Measurements from ENCODE around the gene CCDC85C.

Gene CCDC85C

DNA sequence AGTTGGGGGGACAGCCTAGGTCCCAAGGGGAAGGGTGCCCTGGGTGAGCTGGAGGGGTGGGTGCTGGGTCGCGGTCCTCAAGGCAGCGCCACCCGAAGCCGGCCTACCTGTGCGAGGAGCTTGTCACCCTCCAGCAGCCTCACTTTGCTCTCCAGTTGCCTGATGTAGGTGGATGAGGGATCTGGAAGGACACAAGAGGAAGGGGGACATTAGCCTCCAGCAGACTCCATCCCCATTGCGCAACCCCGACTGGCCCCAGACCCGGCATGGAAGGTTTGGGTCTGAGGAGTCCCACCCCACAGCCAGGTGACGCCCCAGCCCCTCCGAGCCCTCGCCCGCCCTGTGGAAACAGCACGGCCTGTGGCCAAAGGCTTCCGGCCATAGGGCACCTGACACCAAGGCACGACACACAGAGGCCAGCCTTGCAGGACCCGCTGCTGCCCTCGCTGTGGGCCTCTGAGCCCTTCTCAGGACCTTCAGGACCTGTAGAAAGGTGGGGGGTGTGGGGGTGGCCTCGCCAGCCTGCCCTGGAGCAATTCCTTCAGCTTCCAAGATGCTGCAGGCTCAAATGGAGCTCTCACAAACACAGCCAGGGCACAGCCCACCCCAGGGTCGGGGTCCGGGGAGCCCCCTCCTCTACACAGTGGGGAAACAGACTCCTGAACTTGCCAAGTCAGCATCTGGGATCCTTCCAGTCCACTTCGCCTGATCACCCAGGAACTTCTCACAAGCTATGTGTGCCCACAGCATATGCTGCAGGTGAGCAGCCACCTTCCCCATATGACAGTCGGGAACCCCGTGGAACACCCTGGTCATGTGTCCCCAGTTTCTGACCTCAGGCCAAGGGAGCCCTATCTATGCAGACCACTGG is 67.9 kb downstream of the CCDC85C start:
- DNase-seq: no peak

DNA sequence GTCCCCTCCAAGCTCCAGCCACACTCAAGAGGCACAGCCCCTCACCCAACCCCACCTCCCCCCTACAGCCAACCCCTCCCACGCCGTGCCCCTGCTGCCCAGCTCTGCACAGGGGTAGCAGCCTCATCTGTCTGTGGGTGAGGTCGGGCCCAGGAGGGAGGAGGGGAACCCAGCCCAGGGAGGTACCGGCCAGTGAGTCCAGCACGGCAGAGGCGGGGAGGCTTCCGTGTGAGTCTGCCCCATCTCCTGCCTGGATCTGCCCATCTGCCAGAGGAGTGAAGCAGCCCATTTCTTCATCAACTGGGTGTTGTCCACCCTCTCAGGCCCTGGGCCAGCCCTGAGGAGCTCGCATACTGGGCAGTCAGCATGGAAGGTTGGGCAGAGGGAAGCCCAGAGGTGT is 68.6 kb downstream of the CCDC85C start:
- DNase-seq: no peak

DNA sequence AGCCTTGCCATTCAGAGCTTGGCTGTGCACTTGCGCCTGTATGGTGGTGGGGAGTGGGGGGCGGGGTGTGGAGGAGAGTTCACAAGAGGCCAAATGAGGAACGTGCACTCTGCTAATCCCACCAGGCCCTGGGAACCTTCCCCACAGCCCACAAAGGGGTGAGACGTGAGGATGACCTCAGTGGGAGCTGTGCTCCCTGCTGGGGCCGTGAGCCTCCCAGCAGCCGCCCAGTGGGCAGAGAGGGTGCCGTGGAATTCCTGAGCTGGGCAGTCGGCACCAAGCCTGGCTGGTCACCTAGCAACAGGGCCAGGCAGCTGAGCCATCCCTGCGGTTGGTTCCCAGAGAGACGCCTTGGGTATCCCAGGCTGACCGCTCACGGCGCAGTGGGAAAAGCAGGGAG is 69.1 kb downstream of the CCDC85C start:
- no peak for DNase-seq

DNA sequence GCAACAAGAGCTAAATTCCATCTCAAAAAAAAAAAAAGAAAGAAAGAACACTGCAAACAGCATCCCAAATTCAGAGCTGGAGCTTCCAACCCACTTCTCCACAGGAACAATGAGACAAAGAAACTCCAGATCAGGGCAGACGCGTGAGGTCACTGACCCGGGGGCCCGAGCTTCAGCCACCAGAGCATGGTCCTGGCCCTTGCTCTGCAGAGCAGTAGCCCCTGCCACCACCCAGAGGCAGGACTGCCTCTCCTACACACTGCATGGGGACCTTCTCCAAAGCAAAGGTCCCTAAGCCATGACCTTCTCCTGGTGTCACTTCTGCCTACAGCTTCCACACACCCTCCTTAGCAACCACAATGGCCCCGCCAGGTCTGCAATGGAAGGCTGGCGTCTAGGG is 69.7 kb downstream of the CCDC85C start:
- no peak for DNase-seq

DNA sequence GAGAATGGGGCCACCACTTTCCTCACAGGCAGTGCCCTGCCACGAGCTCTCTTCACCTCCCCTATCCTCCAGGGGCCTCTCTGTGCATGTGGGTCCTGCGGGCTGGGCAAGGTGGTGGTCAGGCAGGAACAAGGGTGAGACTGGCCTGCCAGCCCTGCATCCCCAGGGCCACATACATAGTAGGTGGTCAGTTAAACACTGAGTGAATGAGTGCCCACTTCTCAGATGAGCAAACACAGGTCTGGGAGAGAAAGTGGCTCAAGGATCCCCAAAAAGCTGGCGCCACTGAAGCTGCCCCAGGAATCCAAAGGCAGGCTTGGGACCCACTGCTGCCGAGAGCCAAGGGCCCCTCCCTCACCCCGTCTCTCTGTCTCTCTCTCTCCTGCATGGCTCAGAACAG is 71.7 kb downstream of the CCDC85C start:
- DNase-seq: no peak

DNA sequence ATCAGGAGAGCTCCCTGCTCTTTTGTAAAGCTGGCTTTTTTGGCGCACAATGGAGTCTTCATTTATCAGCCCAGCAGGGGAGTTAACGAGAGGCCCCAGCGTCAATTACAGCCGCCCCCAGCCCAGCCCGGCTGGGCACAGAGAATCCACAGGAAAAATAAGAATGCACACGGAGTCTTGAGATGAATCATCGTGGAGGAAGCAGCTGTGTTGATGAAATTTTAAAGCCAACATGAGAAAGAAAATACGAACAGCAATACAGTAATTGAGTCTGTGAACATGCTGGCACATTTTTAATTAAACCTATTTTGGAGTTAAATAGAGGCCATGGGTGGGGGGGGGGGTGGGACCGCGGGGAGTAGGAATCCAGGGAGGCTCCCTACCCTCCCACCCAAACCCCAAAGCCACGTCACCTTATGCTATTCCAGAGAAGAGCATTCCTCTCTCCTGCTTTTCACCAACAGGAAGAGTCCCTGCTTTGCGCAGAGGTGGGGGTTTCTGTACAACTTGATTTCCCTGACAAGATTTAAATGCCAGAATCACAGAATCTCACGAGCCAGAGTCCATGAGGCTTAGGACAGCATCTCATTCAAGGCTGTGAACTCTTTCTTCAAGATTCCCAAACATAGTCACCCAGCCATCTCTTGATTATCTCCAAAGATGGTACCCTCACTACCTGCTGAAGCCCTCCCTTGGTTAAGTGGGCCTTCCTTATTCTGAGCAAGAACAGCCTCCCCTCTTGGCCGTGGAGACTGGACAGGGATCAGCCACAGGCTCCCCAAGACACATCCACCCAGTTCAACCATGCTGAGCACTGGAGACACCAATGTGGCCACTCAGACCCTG is 72.5 kb downstream of the CCDC85C start:
- DNase-seq: no peak

DNA sequence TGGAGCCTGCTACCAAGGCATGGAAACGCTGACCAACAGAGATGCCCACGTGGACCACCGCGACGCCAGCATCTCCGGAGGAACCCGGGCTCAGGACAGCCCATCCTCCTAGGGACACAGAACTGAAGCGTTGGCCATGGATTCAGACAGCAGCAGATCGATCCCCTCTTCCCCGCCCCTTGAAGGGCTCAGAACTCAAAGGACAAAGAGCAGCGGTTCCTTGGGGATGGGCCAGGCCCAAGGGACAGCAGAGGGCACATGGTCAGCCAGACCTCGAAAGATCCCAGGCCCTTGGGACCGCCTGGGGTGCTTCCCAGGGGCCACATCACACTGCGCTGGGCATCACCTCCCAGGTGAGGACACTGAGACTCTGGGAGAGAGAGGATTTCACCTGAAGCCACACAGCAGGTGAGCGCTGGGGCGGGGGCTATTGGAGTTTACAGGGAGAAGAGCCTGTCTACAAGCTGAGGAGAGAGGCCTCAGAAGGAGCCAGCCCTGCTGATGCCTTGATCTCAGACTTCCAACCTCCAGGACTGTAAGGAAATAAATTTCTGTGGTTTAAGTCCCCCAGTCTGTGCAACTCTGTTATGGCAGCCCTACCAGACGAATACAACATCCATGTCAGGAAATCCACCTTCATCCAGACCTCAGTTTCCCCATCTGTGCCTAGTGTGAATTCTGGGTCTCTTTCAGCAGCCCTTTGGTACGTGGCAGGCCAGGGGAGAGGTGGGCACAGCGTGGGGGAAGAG is 73.4 kb downstream of the CCDC85C start:
- DNase-seq: no peak

DNA sequence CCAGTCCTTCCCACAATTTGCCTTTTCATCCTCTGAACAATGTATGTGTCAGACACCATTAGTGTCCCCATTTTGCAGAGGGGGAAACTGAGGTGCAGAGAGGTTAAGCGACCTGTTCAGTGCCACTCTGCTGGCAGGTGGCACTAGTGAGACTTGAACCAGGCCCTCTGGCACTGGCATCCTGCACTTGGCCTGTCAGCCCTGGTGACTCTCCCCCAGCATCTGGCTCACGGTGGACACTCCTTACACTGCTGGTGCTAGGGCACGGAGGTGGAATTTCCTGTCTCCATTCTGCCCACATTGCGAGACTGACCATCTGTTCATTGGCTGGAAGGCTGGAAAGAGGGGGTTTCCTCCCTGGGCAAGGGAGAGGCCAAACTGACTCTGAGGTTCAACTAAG is 74.1 kb downstream of the CCDC85C start:
- DNase-seq: no peak

DNA sequence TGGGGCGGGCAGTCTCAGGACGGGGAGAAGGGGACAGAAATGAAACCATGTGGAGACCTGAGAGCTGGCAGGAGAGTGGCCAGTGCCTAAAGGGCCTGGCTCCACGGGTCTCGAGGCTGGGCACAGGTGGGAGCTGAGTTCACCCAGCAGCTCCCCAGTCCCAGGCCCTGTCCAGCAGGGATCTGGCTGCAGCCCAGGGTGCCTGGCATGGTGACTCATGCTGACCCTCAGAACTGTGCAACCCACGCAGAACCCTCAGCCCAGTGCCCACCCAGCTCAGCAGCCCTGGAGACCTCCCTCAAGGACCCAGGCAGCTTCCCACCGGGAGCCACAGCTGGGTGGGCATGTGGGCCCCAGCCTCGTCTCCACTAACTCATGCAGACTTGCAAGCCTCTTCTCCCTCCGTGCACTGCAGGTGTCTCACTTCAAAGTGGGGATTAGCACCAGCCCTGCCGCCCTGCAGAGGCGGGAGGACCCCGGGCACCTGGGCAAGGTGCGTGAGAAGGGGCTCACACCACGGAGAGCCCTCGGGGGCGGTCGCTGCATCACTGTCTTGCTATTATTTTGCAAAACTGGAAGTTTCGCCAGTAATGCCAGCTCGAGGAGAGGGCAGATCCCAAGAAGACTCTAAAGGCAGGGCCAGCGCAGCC is 76.5 kb downstream of the CCDC85C start:
- DNase-seq: no peak

DNA sequence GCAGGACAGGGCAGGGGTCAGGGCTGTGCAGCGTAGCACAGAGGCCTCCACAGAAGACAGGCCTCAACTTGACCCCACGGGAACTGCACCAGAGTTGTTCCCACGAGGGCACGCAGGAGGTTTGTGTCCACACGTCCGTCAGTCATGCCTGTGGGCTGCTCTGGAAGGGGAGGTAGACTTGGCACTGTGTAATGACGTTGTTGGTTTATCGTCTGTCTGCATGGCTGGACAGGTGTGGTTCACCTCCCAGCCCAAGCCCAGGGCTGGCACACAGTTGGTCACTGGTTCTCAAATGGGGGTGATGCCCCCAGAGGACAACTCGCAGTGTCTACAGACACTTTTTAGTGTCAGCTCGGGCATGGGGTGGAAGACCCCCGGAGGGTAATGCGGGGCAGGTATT is 77.0 kb downstream of the CCDC85C start:
- DNase-seq: no peak

DNA sequence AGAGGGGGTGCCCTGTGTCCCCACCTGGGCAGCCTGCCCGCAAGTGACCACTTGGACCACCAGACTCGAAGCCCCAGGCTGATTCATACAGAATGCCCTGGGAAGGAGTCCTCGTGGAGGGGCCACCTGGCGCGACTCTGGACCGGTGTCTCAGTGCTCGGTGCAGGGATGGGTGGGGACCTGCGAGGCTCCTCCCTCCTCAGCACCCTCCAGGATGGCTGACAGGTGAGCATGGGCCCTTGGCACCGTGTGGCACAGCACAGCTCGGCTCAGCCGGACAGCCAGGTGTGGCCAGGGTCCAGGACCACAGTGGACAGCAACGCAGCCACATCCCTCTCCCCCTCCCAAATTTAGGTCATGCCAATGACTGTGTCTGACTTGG is 78.3 kb downstream of the CCDC85C start:
- DNase-seq: no peak

DNA sequence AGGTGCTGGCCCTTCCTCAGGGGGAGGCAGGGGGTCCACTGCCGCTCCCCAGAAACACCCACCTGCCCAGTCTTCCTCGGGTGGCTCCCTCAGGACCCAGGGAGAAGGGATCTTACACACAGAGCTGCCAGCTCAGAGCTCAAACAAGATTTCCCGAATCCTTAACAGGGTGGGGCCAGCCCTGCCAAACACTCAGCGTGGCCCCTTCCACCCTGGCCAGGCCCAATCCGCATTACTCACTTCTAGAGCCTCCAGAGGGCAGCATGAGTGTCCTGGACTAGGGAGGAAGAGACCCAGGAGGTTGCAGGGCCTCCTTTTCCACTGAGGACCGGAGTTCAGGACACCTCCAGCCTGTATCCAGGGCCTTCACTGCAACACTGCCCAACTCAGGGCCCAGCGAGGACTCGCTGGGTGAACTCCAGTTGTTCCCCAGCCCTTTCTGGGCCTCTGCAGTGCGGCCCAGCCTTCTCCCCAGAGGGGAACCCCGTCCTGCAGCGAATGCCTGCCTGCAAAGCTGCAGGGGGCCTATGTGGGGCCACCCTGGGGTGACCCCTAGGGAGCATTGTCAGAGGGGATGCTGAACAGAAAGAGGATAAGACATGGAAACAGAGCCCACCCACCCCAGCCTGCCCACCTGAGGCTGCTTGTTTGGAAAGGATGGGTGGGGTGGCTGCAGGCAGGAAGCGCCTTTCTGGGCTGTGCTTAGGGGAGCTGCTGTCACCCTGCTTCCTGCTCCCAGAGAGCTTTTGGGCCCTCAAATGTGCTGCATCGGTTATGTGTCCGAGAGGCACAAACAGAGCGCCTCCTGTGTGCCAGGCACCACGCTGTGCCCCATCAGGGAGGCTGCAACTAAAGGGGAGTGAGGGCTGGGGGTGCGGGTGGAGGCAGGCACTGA is 79.0 kb downstream of the CCDC85C start:
- DNase-seq: peak; percentile 14

DNA sequence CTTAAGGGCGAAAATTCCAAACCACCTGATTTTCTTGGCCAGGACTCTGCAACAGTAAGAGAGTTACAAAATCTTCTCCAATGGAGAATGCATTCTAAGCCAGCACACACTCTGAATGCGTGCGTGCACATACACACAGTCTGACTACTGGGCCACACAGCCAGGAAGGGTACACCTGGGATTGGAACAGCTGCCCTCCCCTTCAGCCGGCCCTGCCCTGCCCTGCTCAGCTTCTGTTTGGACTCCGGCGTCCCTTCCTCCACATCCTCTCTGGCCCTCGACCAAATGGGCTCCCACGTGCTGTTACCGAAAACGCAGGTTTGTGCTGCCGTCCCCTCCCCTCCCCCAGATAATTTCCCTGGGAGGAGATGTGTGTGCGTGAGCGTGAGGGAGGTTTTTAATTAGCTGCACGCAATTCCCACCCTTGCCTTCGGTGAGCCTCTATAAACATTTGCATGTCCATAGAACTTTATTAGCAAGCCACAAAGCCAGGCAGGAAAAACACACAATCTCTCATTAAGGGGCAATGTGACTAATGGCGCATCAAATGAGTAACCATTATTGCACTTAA is 79.8 kb downstream of the CCDC85C start:
- DNase-seq: no peak

DNA sequence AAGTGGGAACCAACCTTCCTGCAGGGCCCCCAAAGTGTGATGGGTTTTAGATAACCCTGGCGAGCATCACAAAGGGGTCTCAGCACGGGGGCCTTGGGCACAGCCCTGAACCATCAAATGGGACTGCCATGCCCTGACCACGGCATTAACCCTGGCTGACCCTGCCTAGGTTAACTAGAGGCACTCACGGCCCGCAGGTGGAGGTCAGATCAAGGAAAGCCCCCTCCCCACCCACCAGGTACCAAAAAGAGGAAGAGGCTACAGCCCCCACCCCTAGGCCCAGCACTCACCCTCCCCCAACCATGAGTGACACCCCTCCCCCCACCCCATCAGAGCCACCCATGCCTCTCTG is 80.3 kb downstream of the CCDC85C start:
- no peak for DNase-seq

DNA sequence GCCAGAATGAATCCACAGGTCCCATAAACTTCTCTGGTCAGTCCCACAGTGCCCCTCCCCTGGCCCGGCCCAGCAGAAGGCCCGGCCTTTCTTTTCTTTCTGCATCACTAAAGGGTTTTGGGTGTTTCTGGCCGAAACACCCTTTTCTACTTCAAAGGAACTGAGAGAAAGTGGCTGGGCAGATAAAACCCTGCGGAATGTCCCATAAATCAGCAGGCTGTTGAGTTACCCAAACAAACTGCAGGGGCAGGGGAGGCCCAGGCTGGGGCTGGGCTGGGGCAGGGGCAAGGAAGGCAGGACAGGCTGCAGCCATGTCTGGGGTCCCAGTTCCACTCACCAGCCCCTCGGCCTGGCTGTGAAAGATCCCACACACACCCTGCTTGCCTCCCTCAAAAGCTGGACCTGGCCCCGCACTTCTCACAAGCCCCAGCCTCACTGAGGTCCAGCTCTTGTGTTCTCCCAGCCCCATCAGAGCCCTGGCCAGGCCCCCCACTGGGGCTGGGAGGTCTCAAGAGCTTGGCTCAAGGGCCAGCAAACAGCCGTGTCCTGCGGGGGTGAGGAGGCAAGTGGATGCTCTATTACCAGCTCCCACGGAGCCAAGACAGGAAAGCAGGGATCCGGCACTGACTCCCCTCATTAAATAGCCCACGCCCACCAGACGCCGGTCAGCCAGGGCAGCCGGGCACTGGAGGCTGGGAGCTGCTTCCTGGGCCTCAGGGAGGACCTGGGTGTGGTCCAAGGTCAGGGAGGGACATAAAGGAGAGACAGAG is 80.9 kb downstream of the CCDC85C start:
- no peak for DNase-seq

DNA sequence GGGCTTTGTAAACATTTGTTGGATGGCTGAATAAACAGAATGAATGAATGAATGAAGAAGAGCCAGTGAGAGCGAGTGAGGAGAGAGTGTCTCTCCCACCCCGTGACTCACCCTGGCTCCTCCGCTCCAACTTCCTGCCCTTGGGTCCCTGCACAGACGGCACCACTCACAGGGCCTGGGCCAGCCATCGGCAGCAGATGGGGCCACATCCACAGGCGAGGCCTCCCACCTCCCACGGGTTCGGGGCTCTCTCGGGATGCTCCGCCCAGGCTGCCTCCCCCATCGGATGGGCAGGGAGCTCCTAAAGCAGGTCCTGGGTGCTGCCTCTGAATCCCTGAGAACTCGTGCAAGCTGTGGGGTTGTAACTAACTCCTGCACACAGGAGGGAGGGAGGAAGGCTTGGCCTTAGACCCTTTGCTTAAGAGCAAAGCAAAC is 81.5 kb downstream of the CCDC85C start:
- peak; percentile 31 for DNase-seq

DNA sequence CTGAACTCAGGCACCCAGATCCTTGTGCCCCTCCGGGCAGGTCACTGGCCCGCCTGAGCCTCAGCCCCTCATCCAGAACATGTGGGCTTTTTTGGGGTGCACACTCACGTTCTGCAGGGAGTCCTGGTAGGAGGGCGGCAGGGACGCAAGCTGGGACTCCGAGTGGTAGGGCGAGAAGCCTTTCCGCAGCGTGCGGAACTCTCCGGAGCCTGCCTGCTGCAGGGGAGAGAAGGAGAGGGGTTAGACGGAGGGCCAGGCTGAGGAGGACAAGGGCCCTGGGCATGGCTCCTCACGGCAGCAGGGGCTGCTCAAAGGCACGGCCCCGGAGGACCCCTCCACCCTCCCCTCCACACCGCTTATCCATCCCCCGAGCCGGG is 82.0 kb downstream of the CCDC85C start:
- no peak for DNase-seq

DNA sequence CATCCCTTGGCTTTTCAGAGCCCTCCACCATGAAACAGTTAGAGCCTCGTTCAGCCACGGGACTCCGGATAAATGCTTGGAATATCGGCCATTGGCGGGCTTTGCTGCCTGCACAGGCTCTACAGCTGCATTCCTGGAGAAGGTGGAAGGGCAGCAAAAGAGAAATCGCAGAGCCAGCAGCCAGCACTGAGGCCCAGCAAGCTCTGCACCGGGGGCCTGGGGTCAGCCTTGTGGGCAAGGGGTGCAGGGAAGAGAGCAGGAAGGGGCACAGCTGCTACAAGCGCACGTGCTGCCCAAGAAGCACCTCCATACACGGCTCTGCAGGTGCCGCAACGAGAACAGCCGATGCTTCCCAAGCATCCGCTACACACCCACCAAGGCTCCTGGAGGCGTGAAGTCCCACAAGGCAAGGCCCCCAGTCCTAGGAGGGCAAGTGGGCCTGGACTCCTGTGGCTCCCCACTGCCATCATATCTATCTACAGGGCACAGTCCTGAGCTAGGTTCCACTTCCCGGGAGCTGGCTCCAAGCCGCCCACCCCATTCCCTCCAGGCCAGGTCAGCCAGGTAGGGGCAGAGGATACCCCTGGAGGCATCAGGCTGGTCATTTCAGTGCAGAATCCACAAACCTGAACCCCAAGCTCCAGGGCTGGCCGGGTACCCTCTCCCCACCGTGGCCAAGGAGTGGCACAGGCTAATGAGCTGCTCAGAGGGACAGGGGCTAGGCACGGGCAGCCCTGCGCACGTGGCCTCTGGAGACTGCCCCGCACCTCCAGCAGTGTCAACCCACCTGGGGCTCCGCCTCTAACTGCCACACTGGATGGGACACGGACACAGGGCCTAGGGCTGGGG is 82.6 kb downstream of the CCDC85C start:
- no peak for DNase-seq

DNA sequence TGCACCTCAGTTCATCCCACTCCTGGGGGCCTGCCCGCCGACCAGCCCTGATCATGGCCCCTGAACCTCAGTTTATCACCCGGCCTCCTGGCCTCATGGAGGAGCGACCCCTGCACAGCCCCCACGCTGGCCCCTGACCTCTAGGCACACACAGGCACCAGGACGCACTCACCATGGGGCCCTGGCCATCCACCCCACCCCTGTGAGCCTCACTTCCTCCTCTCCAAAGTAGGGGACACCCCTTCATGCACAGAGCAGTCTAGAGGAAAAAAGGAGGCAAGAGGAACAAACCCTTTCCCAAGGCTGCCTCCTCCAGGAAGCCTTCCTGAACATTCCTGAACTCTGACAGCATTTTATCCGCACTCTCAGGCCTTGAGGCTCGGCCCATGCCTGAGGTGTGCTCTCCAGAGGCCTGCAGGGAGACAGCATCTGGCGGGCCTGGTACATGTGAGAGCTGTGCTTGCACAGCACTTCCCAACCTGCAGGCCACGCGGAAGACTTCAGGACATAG is 83.4 kb downstream of the CCDC85C start:
- no peak for DNase-seq
